OCI-LY1 (cell line): Measurements from ENCODE around the gene BMP7.
A peak's percentile ranks its signal among the peaks of the same experiment; 100 is the strongest.

Experiments used
- H2AFZ ChIP-seq: fragments of 200-600 bp; sonication (generic), shearing (Covaris generic); 2 replicates; pipeline ENCODE4 v1.6.0; 2014; ENCODE audit warnings: antibody characterized with exemption, mild to moderate bottlenecking, low read length
- H3F3A ChIP-seq: fragments of 200-600 bp; sonication (generic), shearing (Covaris generic); 2 replicates; pipeline ENCODE4 v1.6.0; 2014; ENCODE audit warnings: mild to moderate bottlenecking, antibody characterized with exemption, low read length, moderate library complexity; ENCODE audit not compliant: insufficient read depth
- H3K27ac ChIP-seq: fragments of 200-600 bp; sonication (generic); 2 replicates; pipeline ENCODE4 v1.5.1; 2014; ENCODE audit warnings: low read length, mixed run types, mild to moderate bottlenecking, low read depth; ENCODE audit not compliant: poor library complexity, severe bottlenecking
- H3K27me3 ChIP-seq: fragments of 200-600 bp; sonication (generic); 2 replicates; pipeline ENCODE4 v1.6.0; 2014; ENCODE audit warnings: antibody characterized with exemption, mild to moderate bottlenecking, low read length, moderate library complexity; ENCODE audit not compliant: insufficient read depth
- H3K36me3 ChIP-seq: fragments of 200-600 bp; sonication (generic); 2 replicates; pipeline ENCODE4 v1.6.1; 2014; ENCODE audit warnings: mild to moderate bottlenecking, antibody characterized with exemption, low read length, moderate library complexity, mixed read lengths; ENCODE audit not compliant: insufficient read depth
- H3K4me1 ChIP-seq: fragments of 200-600 bp; sonication (generic); 2 replicates; pipeline ENCODE4 v1.5.1; 2014; ENCODE audit warnings: mild to moderate bottlenecking, low read length, moderate library complexity; ENCODE audit not compliant: insufficient read depth, severe bottlenecking
- H3K4me2 ChIP-seq: fragments of 200-600 bp; sonication (generic), shearing (Covaris generic); 2 replicates; pipeline ENCODE4 v1.6.1; 2014; ENCODE audit warnings: low read length
- H3K4me3 ChIP-seq: fragments of 200-600 bp; sonication (generic); 2 replicates; pipeline ENCODE4 v1.5.1; 2014; ENCODE audit warnings: low read length, low read depth, mild to moderate bottlenecking, mixed read lengths; ENCODE audit not compliant: poor library complexity, severe bottlenecking
- H3K79me2 ChIP-seq: fragments of 200-600 bp; shearing (Covaris generic); 2 replicates; pipeline ENCODE4 v1.6.1; 2016; ENCODE audit warnings: mixed run types, low read length, mixed read lengths; ENCODE audit not compliant: insufficient read depth
- H3K9ac ChIP-seq: fragments of 200-600 bp; sonication (generic), shearing (Covaris generic); 2 replicates; pipeline ENCODE4 v1.6.1; 2014; ENCODE audit warnings: mild to moderate bottlenecking, low read length, mixed read lengths
- H3K9me2 ChIP-seq: fragments of 200-600 bp; sonication (generic), shearing (Covaris generic); 2 replicates; pipeline ENCODE4 v1.6.1; 2014; ENCODE audit warnings: low read depth, mild to moderate bottlenecking, low read length, mixed read lengths
- H3K9me3 ChIP-seq: fragments of 200-600 bp; shearing (Covaris generic); 2 replicates; pipeline ENCODE4 v1.6.1; 2014; ENCODE audit warnings: low read length, mixed read lengths
- H4K20me1 ChIP-seq: fragments of 200-600 bp; sonication (generic), shearing (Covaris generic); 2 replicates; pipeline ENCODE4 v1.6.0; 2016; ENCODE audit warnings: mild to moderate bottlenecking, low read length; ENCODE audit not compliant: insufficient read depth
- EZH2 ChIP-seq: fragments of 200-600 bp; sonication (generic), shearing (Covaris generic); IDR thresholded peaks from 2 replicates; pipeline ENCODE4 v1.8.0; 2017; ENCODE audit warnings: borderline replicate concordance, mixed run types, mild to moderate bottlenecking, antibody characterized with exemption, low read length, moderate library complexity, mixed read lengths
- TF ChIP-seq, protein P1 (sequence below): fragments of 200-600 bp; sonication (generic), shearing (Covaris generic); IDR thresholded peaks from 2 replicates; pipeline ENCODE4 v1.5.1; 2017; ENCODE audit warnings: mild to moderate bottlenecking, antibody characterized with exemption, low read length, moderate library complexity, mixed read lengths

The BMP7 gene

DNA sequence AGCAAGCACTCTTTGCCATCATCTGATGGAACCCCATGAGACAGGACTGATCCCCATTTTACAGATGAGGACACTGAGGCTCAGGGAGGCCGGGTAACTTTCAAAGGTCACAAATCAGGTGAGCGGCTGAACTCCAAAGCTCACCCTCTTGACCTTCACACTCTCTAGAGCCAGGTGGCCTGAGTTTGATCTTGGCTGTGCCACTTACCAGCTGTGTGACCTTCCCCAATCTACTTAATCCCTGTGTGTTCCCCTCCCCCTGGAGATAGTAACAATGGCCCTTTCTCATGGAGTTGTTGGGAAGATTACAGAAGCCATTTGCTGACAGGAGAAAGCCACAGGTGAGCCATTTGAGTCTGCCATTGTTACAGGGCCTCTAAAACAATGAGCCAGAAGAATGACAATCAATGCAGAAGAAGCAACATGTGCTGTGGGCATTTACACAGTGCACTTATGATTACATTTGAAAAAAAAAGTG, 34.5 kb downstream of the BMP7 start:
- peaks cover 88% of the 10 kb centered on the region for H3K79me2 ChIP-seq
- peaks cover 99% of the 10 kb centered on the region for H3K36me3 ChIP-seq
- no peak overlapping the region for H3K9ac ChIP-seq
- no peaks in the 10 kb centered on the region for H3F3A ChIP-seq
- H3K4me1 ChIP-seq, result peaks cover 86% of the 10 kb centered on the region
- TF ChIP-seq, protein P1, sequence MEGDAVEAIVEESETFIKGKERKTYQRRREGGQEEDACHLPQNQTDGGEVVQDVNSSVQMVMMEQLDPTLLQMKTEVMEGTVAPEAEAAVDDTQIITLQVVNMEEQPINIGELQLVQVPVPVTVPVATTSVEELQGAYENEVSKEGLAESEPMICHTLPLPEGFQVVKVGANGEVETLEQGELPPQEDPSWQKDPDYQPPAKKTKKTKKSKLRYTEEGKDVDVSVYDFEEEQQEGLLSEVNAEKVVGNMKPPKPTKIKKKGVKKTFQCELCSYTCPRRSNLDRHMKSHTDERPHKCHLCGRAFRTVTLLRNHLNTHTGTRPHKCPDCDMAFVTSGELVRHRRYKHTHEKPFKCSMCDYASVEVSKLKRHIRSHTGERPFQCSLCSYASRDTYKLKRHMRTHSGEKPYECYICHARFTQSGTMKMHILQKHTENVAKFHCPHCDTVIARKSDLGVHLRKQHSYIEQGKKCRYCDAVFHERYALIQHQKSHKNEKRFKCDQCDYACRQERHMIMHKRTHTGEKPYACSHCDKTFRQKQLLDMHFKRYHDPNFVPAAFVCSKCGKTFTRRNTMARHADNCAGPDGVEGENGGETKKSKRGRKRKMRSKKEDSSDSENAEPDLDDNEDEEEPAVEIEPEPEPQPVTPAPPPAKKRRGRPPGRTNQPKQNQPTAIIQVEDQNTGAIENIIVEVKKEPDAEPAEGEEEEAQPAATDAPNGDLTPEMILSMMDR, result no peak
- no peak for TF ChIP-seq EZH2
- no peaks in the 10 kb centered on the region for H3K9me3 ChIP-seq
- no peak overlapping the region for H3K4me2 ChIP-seq
- peaks cover 5% of the 10 kb centered on the region; the same call in 1 of the 2 replicates for H4K20me1 ChIP-seq
- H3K27me3 ChIP-seq, result no peaks in the 10 kb centered on the region
- no peak overlapping the region for H3K4me3 ChIP-seq
- peak overlapping the region; percentile 70 for H3K27ac ChIP-seq
- H3K9me2 ChIP-seq, result no peaks in the 10 kb centered on the region
- no peak overlapping the region for H2AFZ ChIP-seq

DNA sequence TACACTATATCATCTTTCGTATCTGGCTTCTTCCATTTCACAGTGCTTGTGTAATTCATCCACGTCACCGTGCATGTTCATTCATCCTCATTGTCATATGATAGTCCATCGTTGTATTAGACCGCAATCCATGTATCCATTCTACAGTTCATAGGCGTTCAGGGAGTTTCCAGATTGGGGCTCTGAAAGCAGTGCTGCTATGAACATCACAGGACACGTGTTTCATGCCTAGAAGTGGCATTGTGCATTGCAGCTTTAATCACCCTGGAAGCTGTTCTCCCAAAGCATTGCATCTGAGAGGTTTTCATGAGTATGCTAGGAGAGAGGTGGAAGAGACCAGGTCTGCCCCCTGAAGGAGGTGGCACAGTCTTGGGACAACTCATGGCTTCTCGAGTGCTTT, 35.3 kb downstream of the BMP7 start:
- H3K27me3 ChIP-seq, result no peaks in the 10 kb centered on the region
- peaks cover 80% of the 10 kb centered on the region for H3K79me2 ChIP-seq
- peaks cover 5% of the 10 kb centered on the region; the same call in 1 of the 2 replicates for H4K20me1 ChIP-seq
- H3K9me3 ChIP-seq, result no peaks in the 10 kb centered on the region
- peak overlapping the region; percentile 70 for H3K27ac ChIP-seq
- H3K4me2 ChIP-seq, result no peak overlapping the region
- no peaks in the 10 kb centered on the region for H3K9me2 ChIP-seq
- peaks cover 98% of the 10 kb centered on the region for H3K36me3 ChIP-seq
- H3K9ac ChIP-seq, result no peak overlapping the region; the same call in 1 of the 2 replicates
- H3K4me3 ChIP-seq, result no peak overlapping the region
- H3F3A ChIP-seq, result no peaks in the 10 kb centered on the region
- TF ChIP-seq EZH2, result no peak
- TF ChIP-seq, protein P1, result no peak
- peaks cover 77% of the 10 kb centered on the region for H3K4me1 ChIP-seq
- H2AFZ ChIP-seq, result no peak overlapping the region

DNA sequence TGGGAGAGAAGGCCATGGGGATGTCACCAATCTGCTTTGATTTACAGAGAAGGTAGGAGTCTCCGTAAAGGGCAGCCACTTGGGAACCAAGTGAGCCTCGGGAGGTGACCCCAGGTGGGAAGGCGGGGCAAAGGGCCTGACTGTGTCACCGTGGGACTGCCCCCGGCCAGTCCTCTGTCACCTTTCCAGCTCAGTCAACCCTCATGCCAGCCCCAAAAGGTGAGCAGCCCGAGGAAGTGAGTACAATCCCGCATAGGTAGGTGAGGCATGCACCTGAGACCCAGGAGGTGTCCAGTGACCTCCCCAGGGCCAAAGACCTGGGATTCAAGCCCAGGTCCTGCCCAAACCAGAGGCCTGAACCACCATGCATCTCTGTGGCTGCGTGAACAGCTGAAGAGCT, 36.2 kb downstream of the BMP7 start:
- Histone ChIP-seq H3K9ac (no peak overlapping the region), H4K20me1 (no peaks in the 10 kb centered on the region), H3K4me1 (peaks cover 70% of the 10 kb centered on the region), H3K9me2 (no peaks in the 10 kb centered on the region), H3K9me3 (no peaks in the 10 kb centered on the region), H3K27ac (peak overlapping the region; percentile 70), H3K79me2 (peaks cover 71% of the 10 kb centered on the region), H3K4me2 (peak overlapping the region; percentile 9; the same call in 1 of the 2 replicates), H3K36me3 (peaks cover 98% of the 10 kb centered on the region), H3K4me3 (no peak overlapping the region), H3F3A (no peaks in the 10 kb centered on the region), H2AFZ (no peak overlapping the region), H3K27me3 (no peaks in the 10 kb centered on the region)
- TF ChIP-seq, protein P1, result no peak
- TF ChIP-seq EZH2, result no peak
